Measurements from ENCODE around the gene PPP2R1B. TPM values are rescaled to one million over a fixed set of nuclear protein-coding genes. Genes with fewer than 3 reads are reported as not detected.
A peak's percentile ranks its signal among the peaks of the same experiment; 100 is the strongest.

PPP2R1B gene
- total RNA-seq, 1 experiment from 2014 or later, result 109 TPM

DNA sequence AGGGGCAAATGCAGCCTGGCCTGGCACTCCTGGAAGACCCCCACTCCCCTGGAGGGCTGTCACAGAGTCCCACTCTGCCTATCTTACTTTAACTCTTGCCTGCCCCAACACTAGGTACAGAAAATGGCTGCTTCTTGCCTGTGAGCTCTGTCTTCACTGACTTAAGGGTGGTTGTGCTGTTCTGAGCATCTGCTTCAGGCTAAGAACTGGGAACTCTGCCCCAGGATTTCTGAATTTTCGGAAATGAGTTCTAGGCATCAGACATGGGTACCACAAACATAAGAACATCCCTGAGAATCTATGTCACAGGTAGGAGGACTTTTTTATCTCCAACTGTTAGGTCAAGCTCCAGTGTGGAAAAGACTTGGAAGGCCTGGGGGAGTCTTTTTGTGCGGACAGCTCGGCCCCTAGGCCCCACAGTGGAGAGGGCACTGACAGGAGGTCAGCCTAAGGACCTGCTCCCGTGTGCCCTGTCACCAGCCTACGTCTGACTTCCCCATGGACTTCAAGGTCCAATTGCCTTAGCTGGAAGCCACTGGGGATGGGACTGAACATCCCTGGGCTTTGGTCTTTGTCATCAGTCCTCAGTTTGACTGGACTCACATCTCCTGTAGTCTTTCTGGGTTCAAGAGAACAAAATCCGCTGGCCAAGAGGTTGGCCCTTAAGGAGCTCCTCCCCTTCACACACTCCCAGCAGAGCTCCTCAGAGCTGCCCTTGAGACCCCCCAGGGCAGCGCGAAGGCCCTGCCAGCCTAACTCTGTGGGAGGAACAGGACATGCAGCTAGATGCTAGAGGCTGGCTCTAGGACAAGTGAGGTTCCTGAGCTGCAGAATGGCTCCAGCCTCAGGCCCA is 31.9 kb downstream of the PPP2R1B start:
- H3K4me3 Mint-ChIP-seq (ENCODE audit: unreplicated experiment), result no peak overlapping the region
- H3K9me3 Mint-ChIP-seq (ENCODE audit: unreplicated experiment), result no peaks in the 10 kb centered on the region
- CTCF ChIA-PET, result interaction anchor here (1.5 kb wide), 1 partner anchor 132 kb away, joined by 4 read pairs; the partner anchor contains the start of gene SIK2
- no peaks in the 10 kb centered on the region for H3K9me3 ChIP-seq
- H3K27ac Mint-ChIP-seq (ENCODE audit: unreplicated experiment), result no peak overlapping the region
- H3K4me3 ChIP-seq (ENCODE audit: low read depth, low read length), result no peak overlapping the region
- TF ChIP-seq, protein P1, sequence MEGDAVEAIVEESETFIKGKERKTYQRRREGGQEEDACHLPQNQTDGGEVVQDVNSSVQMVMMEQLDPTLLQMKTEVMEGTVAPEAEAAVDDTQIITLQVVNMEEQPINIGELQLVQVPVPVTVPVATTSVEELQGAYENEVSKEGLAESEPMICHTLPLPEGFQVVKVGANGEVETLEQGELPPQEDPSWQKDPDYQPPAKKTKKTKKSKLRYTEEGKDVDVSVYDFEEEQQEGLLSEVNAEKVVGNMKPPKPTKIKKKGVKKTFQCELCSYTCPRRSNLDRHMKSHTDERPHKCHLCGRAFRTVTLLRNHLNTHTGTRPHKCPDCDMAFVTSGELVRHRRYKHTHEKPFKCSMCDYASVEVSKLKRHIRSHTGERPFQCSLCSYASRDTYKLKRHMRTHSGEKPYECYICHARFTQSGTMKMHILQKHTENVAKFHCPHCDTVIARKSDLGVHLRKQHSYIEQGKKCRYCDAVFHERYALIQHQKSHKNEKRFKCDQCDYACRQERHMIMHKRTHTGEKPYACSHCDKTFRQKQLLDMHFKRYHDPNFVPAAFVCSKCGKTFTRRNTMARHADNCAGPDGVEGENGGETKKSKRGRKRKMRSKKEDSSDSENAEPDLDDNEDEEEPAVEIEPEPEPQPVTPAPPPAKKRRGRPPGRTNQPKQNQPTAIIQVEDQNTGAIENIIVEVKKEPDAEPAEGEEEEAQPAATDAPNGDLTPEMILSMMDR (IDR thresholded peaks at IDR 0.05; ENCODE audit: insufficient read depth in 1 of 2, low read depth in 1 of 2, low read length in 1 of 2, severe bottlenecking in 1 of 2, unreplicated experiment in 1 of 2), result no peak
- no TSS peak for BruUV-seq (replicated peaks)
- no peaks in the 10 kb centered on the region for H3K27me3 ChIP-seq (replicated peaks; ENCODE audit: control insufficient read depth, insufficient read depth, low read length)
- POLR2A ChIA-PET, result no interaction called here
- intact Hi-C loops (cut with micrococcal nuclease; ENCODE audit: unreplicated experiment), result no loop called here
- peaks cover 69% of the 10 kb centered on the region for H3K36me3 Mint-ChIP-seq (ENCODE audit: insufficient read depth, unreplicated experiment)
- H3K27me3 Mint-ChIP-seq (ENCODE audit: insufficient read depth, unreplicated experiment), result no peaks in the 10 kb centered on the region
- H3K4me1 Mint-ChIP-seq (ENCODE audit: low read depth, unreplicated experiment), result peaks cover 13% of the 10 kb centered on the region
- H3K4me1 ChIP-seq, result peaks cover 13% of the 10 kb centered on the region
- peaks cover 3% of the 10 kb centered on the region for H3K36me3 ChIP-seq (ENCODE audit: control insufficient read depth, insufficient read depth, low read length)
- no peak for DNase-seq

DNA sequence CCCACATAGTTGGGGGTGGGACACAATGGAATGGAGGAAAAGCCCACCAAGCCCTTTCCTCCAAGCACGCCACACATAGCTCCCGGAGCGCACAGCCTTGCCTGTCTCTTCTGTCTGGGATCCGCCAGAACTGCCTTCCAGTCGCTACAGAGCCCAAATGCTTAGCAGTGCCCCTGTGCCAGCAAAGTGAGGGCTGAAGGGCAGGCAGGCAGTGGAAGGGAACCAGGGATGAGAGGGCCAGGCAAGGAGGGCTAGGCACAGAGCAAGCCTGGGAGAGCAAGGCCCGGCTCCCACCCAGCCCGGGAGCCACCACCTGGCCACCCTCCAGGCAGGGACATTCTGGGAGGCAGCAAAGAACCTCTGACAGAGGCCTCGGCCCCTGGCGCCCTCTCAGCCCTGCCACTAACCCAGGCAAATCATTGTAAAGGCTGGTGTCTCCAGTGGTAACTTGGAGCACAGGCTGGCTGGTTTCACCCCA is 32.5 kb downstream of the PPP2R1B start:
- H3K9me3 Mint-ChIP-seq (ENCODE audit: unreplicated experiment), result no peaks in the 10 kb centered on the region
- Histone ChIP-seq H3K4me1 (peaks cover 8% of the 10 kb centered on the region), H3K4me3 (ENCODE audit: low read depth, low read length) (no peak overlapping the region), H3K27me3 (replicated peaks; ENCODE audit: control insufficient read depth, insufficient read depth, low read length) (no peaks in the 10 kb centered on the region), H3K36me3 (ENCODE audit: control insufficient read depth, insufficient read depth, low read length) (peaks cover 3% of the 10 kb centered on the region), H3K9me3 (no peaks in the 10 kb centered on the region)
- POLR2A ChIA-PET, result no interaction called here
- H3K4me1 Mint-ChIP-seq (ENCODE audit: low read depth, unreplicated experiment), result peaks cover 10% of the 10 kb centered on the region
- no peak for DNase-seq
- intact Hi-C loops (cut with micrococcal nuclease; ENCODE audit: unreplicated experiment), result no loop called here
- CTCF ChIA-PET, result interaction anchor here (1.5 kb wide), 1 partner anchor 131 kb away, joined by 4 read pairs; the partner anchor contains the start of gene SIK2
- H3K4me3 Mint-ChIP-seq (ENCODE audit: unreplicated experiment), result no peak overlapping the region
- BruUV-seq (replicated peaks), result no TSS peak
- H3K27ac Mint-ChIP-seq (ENCODE audit: unreplicated experiment), result peak overlapping the region; percentile 28
- TF ChIP-seq, protein P1 (IDR thresholded peaks at IDR 0.05; ENCODE audit: insufficient read depth in 1 of 2, low read depth in 1 of 2, low read length in 1 of 2, severe bottlenecking in 1 of 2, unreplicated experiment in 1 of 2), result no peak
- peaks cover 68% of the 10 kb centered on the region for H3K36me3 Mint-ChIP-seq (ENCODE audit: insufficient read depth, unreplicated experiment)
- no peaks in the 10 kb centered on the region for H3K27me3 Mint-ChIP-seq (ENCODE audit: insufficient read depth, unreplicated experiment)

DNA sequence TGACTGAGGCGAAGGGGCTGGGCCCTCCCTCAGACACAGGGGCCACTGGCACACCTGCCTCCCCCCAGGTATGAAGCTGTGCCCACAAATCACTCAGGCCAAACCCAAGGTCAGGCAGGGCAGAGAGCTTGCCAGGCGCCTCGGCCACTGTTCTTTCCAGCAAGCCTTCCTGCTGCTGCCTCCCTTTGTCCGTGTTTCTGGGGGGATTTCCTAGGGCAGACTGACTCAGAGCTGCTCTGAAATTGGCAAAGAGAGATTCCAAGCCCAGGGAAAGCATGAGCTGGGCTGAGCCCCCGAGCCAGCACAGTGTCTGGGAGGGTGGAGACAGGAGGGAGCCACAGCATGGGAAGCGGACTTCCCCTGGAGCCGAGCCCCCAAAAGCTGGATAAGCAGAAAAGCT is 33.2 kb downstream of the PPP2R1B start:
- H3K27me3 ChIP-seq (replicated peaks; ENCODE audit: control insufficient read depth, insufficient read depth, low read length), result no peaks in the 10 kb centered on the region
- Mint-ChIP-seq H3K27ac (ENCODE audit: unreplicated experiment) (peak overlapping the region; percentile 28), H3K4me1 (ENCODE audit: low read depth, unreplicated experiment) (peaks cover 3% of the 10 kb centered on the region), H3K36me3 (ENCODE audit: insufficient read depth, unreplicated experiment) (peaks cover 63% of the 10 kb centered on the region), H3K27me3 (ENCODE audit: insufficient read depth, unreplicated experiment) (no peaks in the 10 kb centered on the region), H3K4me3 (ENCODE audit: unreplicated experiment) (no peak overlapping the region), H3K9me3 (ENCODE audit: unreplicated experiment) (no peaks in the 10 kb centered on the region)
- ChIA-PET CTCF (interaction anchor here (1.5 kb wide), 1 partner anchor 130 kb away, joined by 4 read pairs; the partner anchor contains the start of gene SIK2), POLR2A (no interaction called here)
- intact Hi-C loops (cut with micrococcal nuclease; ENCODE audit: unreplicated experiment), result no loop called here
- no TSS peak for BruUV-seq (replicated peaks)
- H3K4me3 ChIP-seq (ENCODE audit: low read depth, low read length), result no peak overlapping the region
- peaks cover 3% of the 10 kb centered on the region for H3K36me3 ChIP-seq (ENCODE audit: control insufficient read depth, insufficient read depth, low read length)
- peaks cover 2% of the 10 kb centered on the region; the same call in 1 of the 2 replicates for H3K4me1 ChIP-seq
- DNase-seq, result no peak
- H3K9me3 ChIP-seq, result no peaks in the 10 kb centered on the region
- TF ChIP-seq, protein P1 (IDR thresholded peaks at IDR 0.05; ENCODE audit: insufficient read depth in 1 of 2, low read depth in 1 of 2, low read length in 1 of 2, severe bottlenecking in 1 of 2, unreplicated experiment in 1 of 2), result no peak
